ENCODE data around the gene KIFAP3.

DNA sequence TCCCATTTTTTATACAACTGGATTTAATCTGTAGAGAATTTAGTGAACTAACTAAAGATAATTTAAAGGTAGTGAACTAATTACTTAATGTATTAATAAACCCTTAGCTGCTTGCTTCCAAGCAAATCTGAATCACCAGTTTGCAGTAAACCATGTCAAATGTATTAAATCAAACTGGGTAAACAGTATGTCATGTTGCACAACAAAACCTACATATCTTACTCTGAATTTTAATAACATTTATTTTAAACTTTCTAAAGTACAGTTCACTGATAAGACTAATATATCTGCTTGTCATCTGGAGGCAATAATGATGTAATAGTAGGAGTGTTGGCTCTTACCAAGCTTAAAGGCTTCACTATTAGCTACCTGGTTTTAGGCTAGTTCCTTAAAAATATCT, 128.3 kb downstream of the KIFAP3 start:
- TF ChIP-seq, protein P1, sequence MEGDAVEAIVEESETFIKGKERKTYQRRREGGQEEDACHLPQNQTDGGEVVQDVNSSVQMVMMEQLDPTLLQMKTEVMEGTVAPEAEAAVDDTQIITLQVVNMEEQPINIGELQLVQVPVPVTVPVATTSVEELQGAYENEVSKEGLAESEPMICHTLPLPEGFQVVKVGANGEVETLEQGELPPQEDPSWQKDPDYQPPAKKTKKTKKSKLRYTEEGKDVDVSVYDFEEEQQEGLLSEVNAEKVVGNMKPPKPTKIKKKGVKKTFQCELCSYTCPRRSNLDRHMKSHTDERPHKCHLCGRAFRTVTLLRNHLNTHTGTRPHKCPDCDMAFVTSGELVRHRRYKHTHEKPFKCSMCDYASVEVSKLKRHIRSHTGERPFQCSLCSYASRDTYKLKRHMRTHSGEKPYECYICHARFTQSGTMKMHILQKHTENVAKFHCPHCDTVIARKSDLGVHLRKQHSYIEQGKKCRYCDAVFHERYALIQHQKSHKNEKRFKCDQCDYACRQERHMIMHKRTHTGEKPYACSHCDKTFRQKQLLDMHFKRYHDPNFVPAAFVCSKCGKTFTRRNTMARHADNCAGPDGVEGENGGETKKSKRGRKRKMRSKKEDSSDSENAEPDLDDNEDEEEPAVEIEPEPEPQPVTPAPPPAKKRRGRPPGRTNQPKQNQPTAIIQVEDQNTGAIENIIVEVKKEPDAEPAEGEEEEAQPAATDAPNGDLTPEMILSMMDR (conservative IDR thresholded peaks at IDR 0.05) = no peak
- TF ChIP-seq ZFX (IDR thresholded peaks at IDR 0.05) = no peak

Measured in C4-2B (cell line).